GM18861 (cell line): ENCODE results near the gene DSCAM.

Source experiments
- ATAC-seq: cut with Tn5 transposase; IDR thresholded peaks from one replicate; pipeline ENCODE4 v1.9.1; 2021; ENCODE audit not compliant: unreplicated experiment

DSCAM gene

DNA sequence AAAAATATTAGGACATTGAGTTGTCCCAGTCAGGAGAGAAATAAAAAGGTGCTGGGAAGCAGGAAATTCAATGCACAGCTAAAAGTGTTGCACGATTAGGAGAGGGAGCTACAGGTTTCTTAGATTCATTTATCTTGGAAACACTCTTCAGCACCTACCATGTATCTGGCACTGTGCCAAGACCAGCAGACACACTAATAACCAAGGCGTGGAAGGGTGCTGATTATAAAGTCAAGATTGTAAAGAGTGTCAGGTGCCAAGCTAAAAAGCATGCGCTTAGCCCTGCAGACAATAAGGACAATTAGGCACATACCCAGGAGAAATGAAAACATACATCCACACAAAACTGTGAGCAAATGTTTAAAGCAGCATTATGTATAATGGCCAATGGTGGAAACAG lies 129.9 kb downstream of the DSCAM start:
- no peak for ATAC-seq

DNA sequence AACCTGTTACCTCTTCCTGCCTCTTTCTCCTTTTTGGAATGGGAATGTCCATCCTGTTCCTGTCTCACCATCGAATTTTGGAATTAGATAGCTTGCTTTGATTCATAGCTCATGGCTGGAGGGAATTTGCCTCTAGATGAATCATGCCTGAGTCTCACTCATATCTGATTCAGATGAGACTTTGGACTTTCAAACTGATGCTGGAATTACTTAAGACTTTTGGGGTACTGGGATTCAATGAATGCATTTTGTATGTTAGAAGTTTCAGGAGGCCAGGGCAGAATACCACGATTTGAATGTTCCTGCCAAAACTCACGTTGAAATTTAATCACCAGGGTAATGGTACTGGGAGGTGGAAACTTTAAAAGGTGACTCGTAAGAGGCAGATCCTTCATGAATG lies 132.4 kb downstream of the DSCAM start:
- ATAC-seq = no peak

GRCh38 chr21:40707656-40708244 lies 139.2 kb downstream of the DSCAM start:
- no peak for ATAC-seq

DNA sequence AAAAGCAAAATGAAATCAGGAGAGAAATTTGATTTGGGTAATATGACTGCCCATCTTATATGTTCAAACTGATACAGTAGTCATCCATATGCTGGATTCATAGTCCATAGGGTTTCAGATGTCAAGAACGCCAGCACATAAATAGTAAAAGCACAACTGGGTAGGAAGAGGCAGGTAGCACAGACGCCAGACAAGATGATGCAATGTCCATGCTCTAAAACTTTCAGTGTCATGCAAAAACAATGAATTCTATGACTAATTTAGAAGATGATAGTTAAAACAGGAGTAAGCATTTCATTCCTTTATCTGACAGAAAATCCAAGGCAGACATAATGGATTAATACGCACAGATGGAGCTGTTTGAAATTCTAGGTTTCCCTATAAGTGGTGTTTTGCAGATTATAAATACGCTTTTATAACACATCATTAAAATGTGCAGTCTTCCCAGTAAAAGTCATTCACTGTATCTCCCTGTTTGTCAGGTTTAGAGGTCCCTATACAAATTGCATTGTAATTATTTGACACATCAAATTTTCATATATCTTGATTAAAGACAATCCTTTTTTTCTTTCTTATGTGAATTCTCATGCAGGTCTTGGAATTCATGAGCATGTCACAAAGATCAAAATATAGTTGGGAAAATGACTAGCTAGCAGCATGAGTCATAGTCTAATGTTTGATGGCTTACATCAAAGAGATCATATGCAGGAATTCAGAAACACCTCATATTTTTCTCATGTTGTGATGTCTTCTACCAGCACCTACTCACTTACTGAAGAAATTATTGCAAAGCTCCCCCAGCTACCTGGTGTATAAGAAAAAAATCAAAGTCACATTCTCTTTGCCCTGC lies 139.9 kb downstream of the DSCAM start:
- ATAC-seq = no peak

DNA sequence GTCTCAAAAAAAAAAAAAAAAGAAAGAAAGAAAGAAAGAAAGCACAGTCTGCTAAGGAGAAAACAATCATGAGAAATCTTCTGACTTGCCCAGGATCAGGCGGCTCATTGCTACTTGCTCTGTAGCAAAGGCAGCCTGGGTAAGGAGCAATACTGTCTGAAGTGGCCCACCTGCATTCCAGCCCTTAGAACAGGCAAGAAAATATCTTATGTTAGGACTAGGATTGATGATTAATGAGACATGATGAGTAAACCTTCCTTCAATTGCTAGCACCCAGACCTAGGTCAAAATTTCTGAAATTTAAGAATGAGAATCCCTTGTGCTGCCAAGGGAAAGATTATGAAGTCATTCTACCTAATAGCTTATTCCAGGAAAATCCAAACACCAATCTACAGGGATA lies 140.8 kb downstream of the DSCAM start:
- ATAC-seq = no peak

GRCh38 chr21:40704141-40704540 lies 142.8 kb downstream of the DSCAM start:
- no peak for ATAC-seq

GRCh38 chr21:40699366-40699765 lies 147.6 kb downstream of the DSCAM start:
- no peak for ATAC-seq

GRCh38 chr21:40696246-40696645 lies 150.7 kb downstream of the DSCAM start:
- ATAC-seq = no peak

DNA sequence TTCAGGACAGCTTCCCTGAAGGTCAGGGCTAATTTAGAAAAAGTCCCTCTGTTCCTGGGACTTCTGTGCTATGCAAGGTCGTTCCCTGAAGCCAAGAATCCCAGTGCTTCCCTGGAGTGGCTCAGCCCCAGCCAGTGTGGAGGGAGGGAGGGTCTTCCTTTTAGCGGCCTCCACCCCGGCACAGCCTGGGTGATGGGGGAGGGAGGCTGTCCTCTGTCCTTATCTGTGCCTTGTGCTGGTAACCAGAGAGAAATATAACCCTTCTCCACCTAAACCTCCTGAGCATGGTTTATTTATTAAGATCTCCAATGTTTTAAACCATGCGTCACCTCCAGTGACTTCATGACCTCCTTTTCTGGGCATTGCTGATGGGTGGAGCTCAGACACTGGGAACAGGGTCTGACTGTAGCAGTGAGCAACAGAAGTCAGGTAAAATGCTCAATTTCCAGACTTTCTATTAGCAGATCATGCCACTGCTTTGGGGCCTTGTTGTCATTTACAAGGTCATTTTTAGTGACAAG lies 157.1 kb downstream of the DSCAM start:
- no peak for ATAC-seq

GRCh38 chr21:40689217-40689616 lies 157.7 kb downstream of the DSCAM start:
- ATAC-seq = no peak

- no peak for ATAC-seq
Measured at GRCh38 chr21:40688106-40688864, 158.7 kb downstream of the DSCAM start.

DNA sequence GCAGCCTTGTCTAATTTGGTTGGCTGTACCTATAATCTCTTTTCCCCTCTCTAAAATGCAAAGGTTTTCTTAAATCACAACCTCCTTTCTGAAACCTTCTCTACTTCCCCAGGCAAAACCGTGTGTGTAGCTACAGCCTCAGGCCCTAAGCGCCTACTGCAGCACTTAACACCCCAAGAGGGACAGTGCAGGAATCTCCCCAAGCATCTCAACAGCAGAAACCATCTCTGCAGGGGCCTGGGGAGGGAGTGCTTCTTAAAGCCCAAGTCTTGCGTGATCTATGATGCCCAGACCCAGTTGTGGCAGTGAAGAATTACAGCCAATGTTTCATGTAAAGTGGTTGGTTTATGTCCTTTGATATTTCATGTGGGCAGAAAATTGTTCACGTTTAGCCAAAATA lies 159.3 kb downstream of the DSCAM start:
- no peak for ATAC-seq

DNA sequence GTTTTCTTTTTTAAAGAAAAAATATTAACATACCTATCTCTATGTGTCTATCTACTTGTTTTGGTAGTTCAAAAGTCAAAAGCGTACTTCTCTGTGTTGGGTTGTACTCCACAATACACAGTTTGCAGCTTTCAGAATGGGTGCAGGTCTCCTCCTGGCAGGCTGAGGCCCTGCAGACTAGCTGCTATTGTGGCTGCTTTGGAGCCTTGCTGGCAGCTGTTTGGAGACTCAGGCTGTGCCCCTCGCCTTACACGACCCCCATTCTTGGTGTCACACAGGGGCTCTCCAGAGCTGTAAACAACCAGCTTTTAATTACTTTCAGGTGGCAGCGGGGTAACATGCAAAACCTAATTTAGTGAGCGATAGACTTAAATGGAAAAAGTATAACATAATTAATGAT lies 160.4 kb downstream of the DSCAM start:
- ATAC-seq = no peak

GRCh38 chr21:40685141-40685540 lies 161.8 kb downstream of the DSCAM start:
- no peak for ATAC-seq

DNA sequence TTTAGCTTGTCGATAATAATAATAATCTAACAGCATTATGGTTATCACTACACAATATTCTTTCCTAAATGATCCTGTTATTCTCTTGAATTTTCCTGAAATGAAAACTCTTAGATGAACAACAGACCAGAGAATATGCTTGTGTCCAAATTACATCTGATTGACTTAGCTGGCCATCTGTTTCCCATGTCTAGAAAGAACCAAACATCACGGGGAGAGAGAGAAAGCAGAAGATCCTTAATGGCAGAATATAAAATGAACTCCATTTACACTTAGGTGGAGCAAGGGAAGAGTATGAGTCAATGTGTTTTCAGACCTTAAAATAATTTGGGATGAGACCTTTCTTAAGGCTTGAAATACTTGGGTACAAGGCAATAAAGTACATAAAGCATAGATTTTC lies 162.2 kb downstream of the DSCAM start:
- no peak for ATAC-seq

GRCh38 chr21:40683349-40683748 lies 163.6 kb downstream of the DSCAM start:
- no peak for ATAC-seq

DNA sequence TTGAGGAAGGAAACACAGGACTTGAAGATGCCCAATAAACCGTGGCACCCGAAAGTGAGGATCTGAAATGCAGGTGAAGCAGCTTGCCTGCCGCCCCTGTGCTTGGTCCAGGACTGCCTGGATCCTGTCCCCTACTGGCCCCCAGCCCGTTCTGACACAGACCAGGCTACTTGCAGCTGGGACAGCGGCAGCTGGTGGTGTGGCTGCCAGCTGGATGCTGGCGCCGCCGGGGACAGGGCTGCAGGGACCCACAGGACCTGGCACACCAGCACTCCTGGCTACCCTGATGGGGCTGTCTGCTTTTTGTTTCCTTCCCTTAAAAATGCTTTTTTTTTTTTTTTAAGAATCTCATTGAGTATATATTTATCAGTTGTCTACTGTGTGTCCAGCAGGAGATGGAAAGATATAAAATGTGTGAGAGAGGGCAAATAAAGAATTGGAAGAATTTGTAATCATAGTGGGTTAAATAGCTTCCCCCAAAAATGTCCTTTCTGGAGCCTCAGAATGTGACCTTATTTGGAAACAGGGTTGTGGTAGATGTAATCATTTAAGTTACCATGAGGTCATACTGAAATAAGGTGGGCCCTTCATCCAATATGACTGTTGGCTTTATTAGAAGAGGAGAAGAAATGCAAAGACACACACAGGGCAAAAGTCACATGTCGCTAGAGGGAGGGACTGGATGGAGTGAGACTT lies 165.6 kb downstream of the DSCAM start:
- ATAC-seq = no peak

GRCh38 chr21:40680311-40680710 lies 166.6 kb downstream of the DSCAM start:
- ATAC-seq = no peak

GRCh38 chr21:40678681-40679284 lies 168.2 kb downstream of the DSCAM start:
- no peak for ATAC-seq

DNA sequence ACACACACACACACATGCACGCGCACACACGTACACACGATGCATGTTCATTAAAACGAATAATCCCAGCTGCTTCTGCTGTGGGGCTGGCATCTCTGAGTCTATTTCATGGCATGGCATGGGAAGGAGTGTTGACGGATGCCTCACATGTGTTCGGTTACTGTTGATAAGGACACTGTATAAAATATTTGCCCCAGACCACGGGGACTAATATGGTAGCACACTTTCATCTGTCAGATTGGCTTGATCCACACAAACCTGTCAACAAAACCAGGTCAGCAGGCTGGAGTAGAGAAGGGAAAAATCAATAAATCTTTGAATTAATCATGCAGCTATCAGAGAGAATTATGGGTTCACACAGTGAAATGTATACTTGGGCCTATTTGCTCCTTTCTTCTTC lies 171.9 kb downstream of the DSCAM start:
- ATAC-seq = no peak

DNA sequence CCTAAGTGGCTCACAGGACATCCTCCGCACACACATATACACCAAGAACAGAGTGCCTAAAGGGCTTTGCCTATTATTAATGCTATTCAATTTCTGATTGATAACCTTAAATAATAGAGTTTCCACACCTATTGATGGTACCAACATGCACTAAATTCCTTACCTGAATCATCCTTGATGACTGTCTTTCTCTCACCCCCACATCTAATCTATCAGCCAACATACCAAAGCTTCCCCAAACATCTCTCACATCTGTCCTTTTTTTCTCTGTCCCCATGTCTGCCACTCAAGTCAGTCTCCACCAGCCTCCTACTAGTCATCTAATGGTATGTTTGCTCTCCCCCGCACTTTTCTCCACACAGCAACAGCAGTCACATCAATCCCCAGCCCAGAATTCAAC lies 174.4 kb downstream of the DSCAM start:
- ATAC-seq = no peak
